Nephron progenitor cell (in vitro differentiated cells): ENCODE data around the gene RHBDF2.

ENCODE experiments used
- DNase-seq: peaks from one replicate; pipeline ENCODE4 v3.0.0; 2021
- H3K27ac Mint-ChIP-seq: 2 replicates; pipeline ENCODE4 v1.8.0; 2021; ENCODE audit warnings: mild to moderate bottlenecking, moderate library complexity, mixed read lengths
- H3K27me3 Mint-ChIP-seq: 2 replicates; pipeline ENCODE4 v1.8.0; 2021; ENCODE audit warnings: mild to moderate bottlenecking, low read depth, mixed read lengths; ENCODE audit not compliant: poor library complexity
- H3K36me3 Mint-ChIP-seq: 2 replicates; pipeline ENCODE4 v1.8.0; 2021; ENCODE audit warnings: low read depth, mixed read lengths
- H3K4me1 Mint-ChIP-seq: 2 replicates; pipeline ENCODE4 v1.8.0; 2021; ENCODE audit warnings: mixed read lengths
- H3K4me3 Mint-ChIP-seq: 2 replicates; pipeline ENCODE4 v1.8.0; 2021; ENCODE audit warnings: mild to moderate bottlenecking, moderate library complexity, mixed read lengths
- H3K9me3 Mint-ChIP-seq: 2 replicates; pipeline ENCODE4 v1.8.0; 2021; ENCODE audit warnings: mild to moderate bottlenecking, moderate library complexity, mixed read lengths
- CTCF ChIP-seq: fragments of 200-600 bp; sonication (generic); IDR thresholded peaks from 2 replicates; pipeline ENCODE4 v1.5.0; 2021; ENCODE audit warnings: antibody characterized with exemption

RHBDF2 gene

GRCh38 chr17:76471498-76472257, 29.5 kb downstream of the RHBDF2 start:
- no peak for DNase-seq
- H3K9me3 Mint-ChIP-seq, result no peaks in the 10 kb centered on the region
- no peak overlapping the region for H3K4me3 Mint-ChIP-seq
- peaks cover 5% of the 10 kb centered on the region for H3K4me1 Mint-ChIP-seq
- no peaks in the 10 kb centered on the region for H3K36me3 Mint-ChIP-seq
- H3K27me3 Mint-ChIP-seq, result no peaks in the 10 kb centered on the region
- TF ChIP-seq CTCF, result no peak
- peak overlapping the region; percentile 83 for H3K27ac Mint-ChIP-seq

- no peaks in the 10 kb centered on the region for H3K36me3 Mint-ChIP-seq
- no peak overlapping the region for H3K4me3 Mint-ChIP-seq
- no peak for DNase-seq
- no peaks in the 10 kb centered on the region for H3K9me3 Mint-ChIP-seq
- H3K4me1 Mint-ChIP-seq, result peaks cover 12% of the 10 kb centered on the region
- no peak for TF ChIP-seq CTCF
- peaks cover 7% of the 10 kb centered on the region for H3K27me3 Mint-ChIP-seq
- no peak overlapping the region for H3K27ac Mint-ChIP-seq
These were observed 31.1 kb downstream of the RHBDF2 start for GRCh38 chr17:76469991-76470739.

GRCh38 chr17:76469076-76469990, 31.9 kb downstream of the RHBDF2 start:
- H3K9me3 Mint-ChIP-seq, result no peaks in the 10 kb centered on the region
- H3K4me3 Mint-ChIP-seq, result no peak overlapping the region
- peaks cover 7% of the 10 kb centered on the region for H3K27me3 Mint-ChIP-seq
- no peak for DNase-seq
- peaks cover 12% of the 10 kb centered on the region for H3K4me1 Mint-ChIP-seq
- H3K36me3 Mint-ChIP-seq, result no peaks in the 10 kb centered on the region
- TF ChIP-seq CTCF, result no peak
- no peak overlapping the region for H3K27ac Mint-ChIP-seq

GRCh38 chr17:76468634-76469010, 32.6 kb downstream of the RHBDF2 start:
- H3K27me3 Mint-ChIP-seq, result peaks cover 7% of the 10 kb centered on the region
- no peak for TF ChIP-seq CTCF
- DNase-seq, result no peak
- no peaks in the 10 kb centered on the region for H3K9me3 Mint-ChIP-seq
- no peaks in the 10 kb centered on the region for H3K36me3 Mint-ChIP-seq
- peaks cover 12% of the 10 kb centered on the region for H3K4me1 Mint-ChIP-seq
- no peak overlapping the region for H3K4me3 Mint-ChIP-seq
- no peak overlapping the region for H3K27ac Mint-ChIP-seq

- Mint-ChIP-seq H3K36me3 (no peaks in the 10 kb centered on the region), H3K27ac (no peak overlapping the region), H3K27me3 (peaks cover 7% of the 10 kb centered on the region), H3K4me1 (peaks cover 12% of the 10 kb centered on the region), H3K9me3 (no peaks in the 10 kb centered on the region), H3K4me3 (no peak overlapping the region)
- no peak for DNase-seq
- TF ChIP-seq CTCF, result no peak
These were observed 33.2 kb downstream of the RHBDF2 start for GRCh38 chr17:76467809-76468633.
